ENCODE results near the gene AAK1. TPM values are rescaled to one million over a fixed set of nuclear protein-coding genes. Genes with fewer than 3 reads are reported as not detected.
"Not testable (repeated sequence)": the region's sequence is repeated elsewhere in the genome, so short reads cannot be mapped to it uniquely, and the experiment has no call there.

The AAK1 gene
- total RNA-seq, 1 experiment from 2014 or later, result 6.8 TPM

- Histone ChIP-seq H4K20me1 (ENCODE audit: insufficient read depth, low read depth, low read length) (no peaks in the 10 kb centered on the region), H3K9me2 (replicated peaks; ENCODE audit: insufficient read depth, low read length) (no peaks in the 10 kb centered on the region), H3K4me3 (ENCODE audit: low read length) (peak within 1 kb of the TSS; percentile 80), H2AFZ (ENCODE audit: low read length) (peak within 1 kb of the TSS; percentile 98), H3K36me3 (ENCODE audit: insufficient read depth, low read length) (no peaks in the 10 kb centered on the region), H3K9ac (ENCODE audit: low read length) (peak within 1 kb of the TSS; percentile 76), H3K4me2 (ENCODE audit: low read depth, low read length, poor library complexity, severe bottlenecking) (peak within 1 kb of the TSS; percentile 83), H3K27me3 (ENCODE audit: low read length) (no peaks in the 10 kb centered on the region), H3K9me3 (ENCODE audit: low read length) (no peaks in the 10 kb centered on the region; the same call in 1 of the 2 replicates), H3K27ac (ENCODE audit: low read length) (peak within 1 kb of the TSS; percentile 50), H3K79me2 (ENCODE audit: low read length) (peaks cover 34% of the 10 kb centered on the region), H3K4me1 (ENCODE audit: low read length) (peaks cover 28% of the 10 kb centered on the region)
- peak; percentile 98 for DNase-seq
Measured at GRCh38 chr2:69436938-69437750, 206.4 kb downstream of the AAK1 start, which contains the start of gene NFU1. Gene NFU1 (minus strand): TSS chr2:69437435. CDS start chr2:69437422, 13 bp downstream.

GRCh38 chr2:69436596-69436937 is 207.0 kb downstream of the AAK1 start:
- DNase-seq, result peak; percentile 76
- Histone ChIP-seq H3K4me2 (ENCODE audit: low read depth, low read length, poor library complexity, severe bottlenecking) (peak overlapping the region; percentile 83), H3K36me3 (ENCODE audit: insufficient read depth, low read length) (no peaks in the 10 kb centered on the region), H3K27ac (ENCODE audit: low read length) (peak overlapping the region; percentile 50), H4K20me1 (ENCODE audit: insufficient read depth, low read depth, low read length) (no peaks in the 10 kb centered on the region), H3K9me2 (replicated peaks; ENCODE audit: insufficient read depth, low read length) (no peaks in the 10 kb centered on the region), H2AFZ (ENCODE audit: low read length) (peak overlapping the region; percentile 98), H3K79me2 (ENCODE audit: low read length) (peaks cover 34% of the 10 kb centered on the region), H3K27me3 (ENCODE audit: low read length) (no peaks in the 10 kb centered on the region), H3K9me3 (ENCODE audit: low read length) (no peaks in the 10 kb centered on the region; the same call in 1 of the 2 replicates), H3K4me1 (ENCODE audit: low read length) (peaks cover 28% of the 10 kb centered on the region), H3K9ac (ENCODE audit: low read length) (peak overlapping the region; percentile 76), H3K4me3 (ENCODE audit: low read length) (peak overlapping the region; percentile 80)

- no peaks in the 10 kb centered on the region for H4K20me1 ChIP-seq (ENCODE audit: insufficient read depth, low read depth, low read length)
- peak overlapping the region; percentile 83 for H3K4me2 ChIP-seq (ENCODE audit: low read depth, low read length, poor library complexity, severe bottlenecking)
- H3K27ac ChIP-seq (ENCODE audit: low read length), result peak overlapping the region; percentile 57
- DNase-seq, result peak; percentile 92
- H3K36me3 ChIP-seq (ENCODE audit: insufficient read depth, low read length), result peaks cover 9% of the 10 kb centered on the region; the same call in 1 of the 2 replicates
- H3K79me2 ChIP-seq (ENCODE audit: low read length), result peaks cover 34% of the 10 kb centered on the region
- H3K27me3 ChIP-seq (ENCODE audit: low read length), result no peaks in the 10 kb centered on the region
- H3K4me3 ChIP-seq (ENCODE audit: low read length), result peak overlapping the region; percentile 80
- peaks cover 28% of the 10 kb centered on the region for H3K4me1 ChIP-seq (ENCODE audit: low read length)
- H3K9me2 ChIP-seq (replicated peaks; ENCODE audit: insufficient read depth, low read length), result no peaks in the 10 kb centered on the region
- no peak overlapping the region for H2AFZ ChIP-seq (ENCODE audit: low read length)
- peak overlapping the region; percentile 19 for H3K9ac ChIP-seq (ENCODE audit: low read length)
- H3K9me3 ChIP-seq (ENCODE audit: low read length), result no peaks in the 10 kb centered on the region; the same call in 1 of the 2 replicates
Measured at GRCh38 chr2:69434753-69435152, 208.8 kb downstream of the AAK1 start.

- Histone ChIP-seq H3K27me3 (ENCODE audit: low read length) (no peaks in the 10 kb centered on the region), H2AFZ (ENCODE audit: low read length) (no peak overlapping the region), H3K9ac (ENCODE audit: low read length) (no peak overlapping the region), H3K79me2 (ENCODE audit: low read length) (peaks cover 20% of the 10 kb centered on the region), H3K9me2 (replicated peaks; ENCODE audit: insufficient read depth, low read length) (no peaks in the 10 kb centered on the region), H3K4me1 (ENCODE audit: low read length) (peaks cover 4% of the 10 kb centered on the region), H3K4me3 (ENCODE audit: low read length) (no peak overlapping the region), H3K4me2 (ENCODE audit: low read depth, low read length, poor library complexity, severe bottlenecking) (no peak overlapping the region), H3K27ac (ENCODE audit: low read length) (no peak overlapping the region), H4K20me1 (ENCODE audit: insufficient read depth, low read depth, low read length) (no peaks in the 10 kb centered on the region), H3K36me3 (ENCODE audit: insufficient read depth, low read length) (peaks cover 32% of the 10 kb centered on the region), H3K9me3 (ENCODE audit: low read length) (no peaks in the 10 kb centered on the region)
- no peak for DNase-seq
Measured at GRCh38 chr2:69429491-69430183, 213.9 kb downstream of the AAK1 start.

- Histone ChIP-seq H2AFZ (ENCODE audit: low read length) (no peak overlapping the region), H3K4me2 (ENCODE audit: low read depth, low read length, poor library complexity, severe bottlenecking) (no peak overlapping the region), H3K9me3 (ENCODE audit: low read length) (no peaks in the 10 kb centered on the region), H3K9ac (ENCODE audit: low read length) (no peak overlapping the region), H3K27me3 (ENCODE audit: low read length) (no peaks in the 10 kb centered on the region), H3K27ac (ENCODE audit: low read length) (no peak overlapping the region), H3K4me3 (ENCODE audit: low read length) (no peak overlapping the region), H3K79me2 (ENCODE audit: low read length) (peaks cover 19% of the 10 kb centered on the region), H3K36me3 (ENCODE audit: insufficient read depth, low read length) (peaks cover 32% of the 10 kb centered on the region), H3K9me2 (replicated peaks; ENCODE audit: insufficient read depth, low read length) (no peaks in the 10 kb centered on the region), H4K20me1 (ENCODE audit: insufficient read depth, low read depth, low read length) (no peaks in the 10 kb centered on the region), H3K4me1 (ENCODE audit: low read length) (no peaks in the 10 kb centered on the region)
- no peak for DNase-seq
Measured at GRCh38 chr2:69428981-69429380, 214.6 kb downstream of the AAK1 start.

- Histone ChIP-seq H3K9me3 (ENCODE audit: low read length) (no peaks in the 10 kb centered on the region), H3K4me2 (ENCODE audit: low read depth, low read length, poor library complexity, severe bottlenecking) (no peak overlapping the region), H2AFZ (ENCODE audit: low read length) (no peak overlapping the region), H3K9ac (ENCODE audit: low read length) (no peak overlapping the region), H3K27me3 (ENCODE audit: low read length) (no peaks in the 10 kb centered on the region), H3K27ac (ENCODE audit: low read length) (no peak overlapping the region), H3K4me1 (ENCODE audit: low read length) (no peaks in the 10 kb centered on the region), H3K79me2 (ENCODE audit: low read length) (peaks cover 16% of the 10 kb centered on the region; the same call in 1 of the 2 replicates), H3K36me3 (ENCODE audit: insufficient read depth, low read length) (peaks cover 26% of the 10 kb centered on the region), H3K9me2 (replicated peaks; ENCODE audit: insufficient read depth, low read length) (no peaks in the 10 kb centered on the region), H4K20me1 (ENCODE audit: insufficient read depth, low read depth, low read length) (no peaks in the 10 kb centered on the region), H3K4me3 (ENCODE audit: low read length) (no peak overlapping the region)
- DNase-seq, result no peak
Measured at GRCh38 chr2:69424419-69424818, 219.1 kb downstream of the AAK1 start.

- Histone ChIP-seq H3K9ac (ENCODE audit: low read length) (no peak overlapping the region), H3K27me3 (ENCODE audit: low read length) (no peaks in the 10 kb centered on the region), H3K4me3 (ENCODE audit: low read length) (no peak overlapping the region), H3K9me2 (replicated peaks; ENCODE audit: insufficient read depth, low read length) (no peaks in the 10 kb centered on the region), H4K20me1 (ENCODE audit: insufficient read depth, low read depth, low read length) (no peaks in the 10 kb centered on the region), H3K4me1 (ENCODE audit: low read length) (no peaks in the 10 kb centered on the region), H2AFZ (ENCODE audit: low read length) (no peak overlapping the region), H3K79me2 (ENCODE audit: low read length) (peaks cover 12% of the 10 kb centered on the region; the same call in 1 of the 2 replicates), H3K27ac (ENCODE audit: low read length) (no peak overlapping the region), H3K4me2 (ENCODE audit: low read depth, low read length, poor library complexity, severe bottlenecking) (no peak overlapping the region), H3K36me3 (ENCODE audit: insufficient read depth, low read length) (peaks cover 25% of the 10 kb centered on the region), H3K9me3 (ENCODE audit: low read length) (no peaks in the 10 kb centered on the region)
- no peak for DNase-seq
Measured at GRCh38 chr2:69422198-69422597, 221.3 kb downstream of the AAK1 start.

GRCh38 chr2:69419111-69419510 is 224.4 kb downstream of the AAK1 start:
- not testable (repeated sequence) for H2AFZ ChIP-seq (ENCODE audit: low read length); H4K20me1 ChIP-seq (ENCODE audit: insufficient read depth, low read depth, low read length); H3K9me2 ChIP-seq (replicated peaks; ENCODE audit: insufficient read depth, low read length); DNase-seq; H3K4me3 ChIP-seq (ENCODE audit: low read length); H3K9me3 ChIP-seq (ENCODE audit: low read length); H3K4me2 ChIP-seq (ENCODE audit: low read depth, low read length, poor library complexity, severe bottlenecking); H3K4me1 ChIP-seq (ENCODE audit: low read length); H3K79me2 ChIP-seq (ENCODE audit: low read length); H3K27me3 ChIP-seq (ENCODE audit: low read length); H3K9ac ChIP-seq (ENCODE audit: low read length); H3K27ac ChIP-seq (ENCODE audit: low read length)
- H3K36me3 ChIP-seq (ENCODE audit: insufficient read depth, low read length), result peaks cover 30% of the 10 kb centered on the region

Data from Karpas-422 (cell line).